Smooth muscle cell (in vitro differentiated cells): ENCODE measurements around the gene GPRC5B. TPM values are rescaled to one million over a fixed set of nuclear protein-coding genes. Genes with fewer than 3 reads are reported as not detected.

Source experiments
- DNase-seq: peaks from one replicate; lab custom pipeline; 2025; ENCODE audit not compliant: unreplicated experiment; lab: John Stamatoyannopoulos, UW
- H2AFZ ChIP-seq: fragments of 200-600 bp; sonication (generic); 2 replicates; pipeline ENCODE4 v1.6.0; 2016; ENCODE audit warnings: antibody characterized with exemption, low read depth, mild to moderate bottlenecking
- H3F3A ChIP-seq: fragments of 200-600 bp; sonication (generic); 2 replicates; pipeline ENCODE4 v1.6.0; 2017; ENCODE audit warnings: antibody characterized with exemption, low read depth
- H3K27ac ChIP-seq: fragments of 200-600 bp; sonication (generic); 2 replicates; pipeline ENCODE4 v1.5.1; 2016; ENCODE audit warnings: low read depth, mild to moderate bottlenecking
- H3K27me3 ChIP-seq: fragments of 200-600 bp; sonication (generic); 2 replicates; pipeline ENCODE4 v1.6.1; 2016; ENCODE audit warnings: low read depth, mild to moderate bottlenecking
- H3K36me3 ChIP-seq: fragments of 200-600 bp; sonication (generic); 2 replicates; pipeline ENCODE4 v1.5.1; 2016; ENCODE audit warnings: low read depth
- H3K4me1 ChIP-seq: fragments of 200-600 bp; sonication (generic); 2 replicates; pipeline ENCODE4 v1.5.1; 2016; ENCODE audit warnings: low read depth
- H3K4me2 ChIP-seq: fragments of 200-600 bp; sonication (generic); 2 replicates; pipeline ENCODE4 v1.6.0; 2016; ENCODE audit warnings: mild to moderate bottlenecking
- H3K4me3 ChIP-seq: fragments of 200-600 bp; sonication (generic); 2 replicates; pipeline ENCODE4 v1.5.1; 2016; ENCODE audit warnings: mild to moderate bottlenecking
- H3K79me2 ChIP-seq: fragments of 200-600 bp; sonication (generic); 2 replicates; pipeline ENCODE4 v1.6.0; 2016; ENCODE audit warnings: low read depth, mild to moderate bottlenecking
- H3K9ac ChIP-seq: fragments of 200-600 bp; sonication (generic); 2 replicates; pipeline ENCODE4 v1.6.0; 2016; ENCODE audit warnings: low read depth
- H3K9me3 ChIP-seq: fragments of 200-600 bp; sonication (generic); replicated peaks from 2 replicates; pipeline ENCODE4 v1.5.1; 2016; ENCODE audit warnings: low read depth
- H4K20me1 ChIP-seq: fragments of 200-600 bp; sonication (generic); 2 replicates; pipeline ENCODE4 v1.6.0; 2016; ENCODE audit warnings: low read depth
- CTCF ChIP-seq: fragments of 200-600 bp; sonication (generic); IDR thresholded peaks from 2 replicates; pipeline ENCODE4 v1.5.1; 2017; ENCODE audit warnings: borderline replicate concordance, mild to moderate bottlenecking, antibody characterized with exemption; ENCODE audit not compliant: insufficient read depth, poor library complexity, severe bottlenecking
- WGBS: methylation state at CpG from one replicate; pipeline ENCODE4 v1.1.7; 2016; ENCODE audit warnings: low lambda C conversion rate; 5-methylcytosine and 5-hydroxymethylcytosine counted together
- polyA plus RNA-seq: library from polyadenylated mRNA; unstranded; fragments of >200 nt; fragmentation: Nextera tagmentation; extraction: Ambion mirVana; gene quantifications from 2 replicates; pipeline ENCODE4 v1.2.1, GENCODE V29; 2016
- total RNA-seq: library from RNA; depleted of rRNA; stranded (reverse); fragments of >200 nt; gene quantifications from 2 replicates; pipeline ENCODE4 v1.2.3, GENCODE V29; 2014

The GPRC5B gene
- total and polyA plus RNA-seq, 2 experiments from 2014 or later, result 7.8 to 18.9 TPM

GRCh38 chr16:19854543-19854876 is 30.1 kb downstream of the GPRC5B start:
- Histone ChIP-seq H3F3A (no peaks in the 10 kb centered on the region), H3K9me3 (no peaks in the 10 kb centered on the region), H3K79me2 (no peaks in the 10 kb centered on the region), H3K36me3 (no peaks in the 10 kb centered on the region), H3K4me3 (no peak overlapping the region), H3K27ac (no peak overlapping the region), H3K4me2 (no peak overlapping the region), H2AFZ (no peak overlapping the region), H3K9ac (no peak overlapping the region), H3K27me3 (no peaks in the 10 kb centered on the region), H4K20me1 (no peaks in the 10 kb centered on the region), H3K4me1 (peaks cover 5% of the 10 kb centered on the region)
- no peak for DNase-seq
- WGBS, result 68% methylated on average over 6 of the region's 6 CpGs
- no peak for TF ChIP-seq CTCF

GRCh38 chr16:19853742-19854542 is 30.7 kb downstream of the GPRC5B start:
- Histone ChIP-seq H3F3A (no peaks in the 10 kb centered on the region), H3K36me3 (no peaks in the 10 kb centered on the region), H2AFZ (no peak overlapping the region), H3K9ac (no peak overlapping the region), H3K27me3 (no peaks in the 10 kb centered on the region), H3K9me3 (no peaks in the 10 kb centered on the region), H3K27ac (no peak overlapping the region), H3K79me2 (no peaks in the 10 kb centered on the region), H4K20me1 (no peaks in the 10 kb centered on the region), H3K4me3 (no peak overlapping the region), H3K4me2 (no peak overlapping the region), H3K4me1 (peaks cover 5% of the 10 kb centered on the region)
- 49% methylated on average over 7 of the region's 7 CpGs for WGBS
- TF ChIP-seq CTCF, result no peak
- no peak for DNase-seq

- Histone ChIP-seq H3K36me3 (no peaks in the 10 kb centered on the region), H3K9me3 (no peaks in the 10 kb centered on the region), H3K27me3 (no peaks in the 10 kb centered on the region), H3K27ac (no peak overlapping the region), H3K4me3 (no peak overlapping the region), H3K4me1 (peaks cover 3% of the 10 kb centered on the region), H4K20me1 (no peaks in the 10 kb centered on the region), H2AFZ (no peak overlapping the region), H3K9ac (no peak overlapping the region), H3K4me2 (no peak overlapping the region), H3F3A (no peaks in the 10 kb centered on the region), H3K79me2 (no peaks in the 10 kb centered on the region)
- DNase-seq, result no peak
- TF ChIP-seq CTCF, result no peak
- WGBS, result 77% methylated on average over 8 of the region's 8 CpGs
Measured at GRCh38 chr16:19853132-19853741, 31.4 kb downstream of the GPRC5B start.
